ENCODE results near the gene DOCK8. TPM values are rescaled to one million over a fixed set of nuclear protein-coding genes. Genes with fewer than 3 reads are reported as not detected.

Gene DOCK8
- total and polyA plus RNA-seq, 10 of the 15 experiments (the other 5 are each of a cell fraction or from before 2014, with no cell fraction given): 35.4 to 100 (median 44.7) TPM

- no TSS peak for BruUV-seq (replicated peaks)
Measured at GRCh38 chr9:219670-220365, 5.2 kb downstream of the DOCK8 start.

More at GRCh38 chr9:219670-220365, 5.2 kb downstream of the DOCK8 start:
- Histone ChIP-seq H3K27me3 (replicated peaks in 1 of 2; ENCODE audit: control insufficient read depth in 2 of 2, insufficient read depth in 2 of 2, low read length in 1 of 2) (no peaks in the 10 kb centered on the region; a peak in 2 of 4 replicates), H3K9ac (ENCODE audit: control insufficient read depth, insufficient read depth, low read length) (no peak overlapping the region), H3K9me3 (replicated peaks; ENCODE audit: control insufficient read depth, insufficient read depth, low read length) (no peaks in the 10 kb centered on the region), H3K36me3 (ENCODE audit: control insufficient read depth in 2 of 2, insufficient read depth in 2 of 2, low read length in 1 of 2) (no peaks in the 10 kb centered on the region), H3K4me3 (no peak overlapping the region), H4K20me1 (ENCODE audit: control insufficient read depth, insufficient read depth) (no peaks in the 10 kb centered on the region), H3K79me2 (ENCODE audit: control insufficient read depth, insufficient read depth, low read length) (no peaks in the 10 kb centered on the region; the same call in 1 of the 2 replicates), H3K27ac (ENCODE audit: control insufficient read depth, insufficient read depth) (no peak overlapping the region), H2AFZ (ENCODE audit: control insufficient read depth, low read depth, low read length) (no peak overlapping the region), H3K4me1 (ENCODE audit: control insufficient read depth, insufficient read depth, low read length) (peaks cover 4% of the 10 kb centered on the region; the same call in 1 of the 2 replicates), H3K4me2 (ENCODE audit: control insufficient read depth, insufficient read depth) (no peak overlapping the region)
- FAIRE-seq (no peak), ATAC-seq (no peak), DNase-seq (ENCODE audit: low read depth, low spot score) (no peak)
- TF ChIP-seq SREBF2 (IDR thresholded peaks at IDR 0.05; ENCODE audit: low read length): no peak
- TF ChIP-seq JUND (IDR thresholded peaks at IDR 0.05; ENCODE audit: low read depth, low read length): no peak
- TF ChIP-seq SMARCA5 (IDR thresholded peaks at IDR 0.05): no peak
- no peak for TF ChIP-seq GABPA (IDR thresholded peaks at IDR 0.05; ENCODE audit: low read depth)
- TF ChIP-seq RELA (IDR thresholded peaks at IDR 0.05; ENCODE audit: borderline replicate concordance, partially characterized antibody): no peak
- no peak for TF ChIP-seq ZBTB40 (IDR thresholded peaks at IDR 0.05; ENCODE audit: borderline replicate concordance)
- no peak for TF ChIP-seq RCOR1 (conservative IDR thresholded peaks at IDR 0.05; ENCODE audit: low read depth, low read length)
- TF ChIP-seq MEF2A (IDR thresholded peaks at IDR 0.05; ENCODE audit: insufficient read depth, low read depth, low read length): no peak
- no peak for TF ChIP-seq SIN3A (IDR thresholded peaks at IDR 0.05; ENCODE audit: low read depth, low read length)
- TF ChIP-seq IRF5 (IDR thresholded peaks at IDR 0.05; ENCODE audit: borderline replicate concordance): no peak
- no peak for TF ChIP-seq MLLT1 (IDR thresholded peaks at IDR 0.05)
- TF ChIP-seq NBN (IDR thresholded peaks at IDR 0.05): no peak
- TF ChIP-seq CEBPB (IDR thresholded peaks at IDR 0.05; ENCODE audit: borderline replicate concordance in 1 of 2, low read depth in 2 of 2, low read length in 2 of 2): no peak
- no peak for TF ChIP-seq BCL11A (IDR thresholded peaks at IDR 0.05; ENCODE audit: low read depth, low read length)
- no peak for TF ChIP-seq ELK1 (IDR thresholded peaks at IDR 0.05; ENCODE audit: low read depth, low read length)
- TF ChIP-seq PAX8 (IDR thresholded peaks at IDR 0.05): no peak
- ChIA-PET CTCF (no interaction called here), SMC1A (ENCODE audit: uncharacterized antibody, unreplicated experiment) (no interaction called here), POLR2A (no interaction called here), RAD21 (ENCODE audit: unreplicated experiment) (no interaction called here)
- 24% methylated on average over 7 of the region's 7 CpGs for WGBS (ENCODE audit: insufficient coverage, insufficient replicate concordance, low lambda C conversion rate, missing lambda C conversion rate)
- in situ Hi-C loops (cut with MboI) (no loop called here), intact Hi-C loops (cut with micrococcal nuclease; ENCODE audit: unreplicated experiment) (no loop called here)

Measured in GM12878 (cell line).